T-helper 9 cell (primary cell): ENCODE measurements around the gene SLC1A4.
"Not testable (repeated sequence)": the region's sequence is repeated elsewhere in the genome, so short reads cannot be mapped to it uniquely, and the experiment has no call there.

Experiments used
- DNase-seq: peaks from one replicate; pipeline ENCODE4 v3.0.0-alpha.2; 2020

Gene SLC1A4

GRCh38 chr2:64995041-64995440, 5.8 kb downstream of the SLC1A4 start:
- no peak for DNase-seq

GRCh38 chr2:64996871-64997307, 7.7 kb downstream of the SLC1A4 start:
- no peak for DNase-seq

GRCh38 chr2:64998658-64999061, 9.5 kb downstream of the SLC1A4 start:
- no peak for DNase-seq

GRCh38 chr2:64999754-65000153, 10.6 kb downstream of the SLC1A4 start:
- no peak for DNase-seq

GRCh38 chr2:65000644-65001043, 11.4 kb downstream of the SLC1A4 start:
- DNase-seq, result no peak

GRCh38 chr2:65003037-65003436, 13.8 kb downstream of the SLC1A4 start:
- no peak for DNase-seq

- DNase-seq, result not testable (repeated sequence)
These were observed 15.0 kb downstream of the SLC1A4 start for GRCh38 chr2:65004232-65004631.

GRCh38 chr2:65013776-65014175, 24.6 kb downstream of the SLC1A4 start:
- DNase-seq, result no peak

GRCh38 chr2:65015731-65016130, 26.5 kb downstream of the SLC1A4 start:
- DNase-seq, result no peak

GRCh38 chr2:65016789-65017188, 27.6 kb downstream of the SLC1A4 start:
- no peak for DNase-seq

GRCh38 chr2:65017335-65017734, 28.1 kb downstream of the SLC1A4 start:
- no peak for DNase-seq

- DNase-seq, result no peak
These were observed 29.0 kb downstream of the SLC1A4 start for GRCh38 chr2:65018141-65018582.

- DNase-seq, result no peak
These were observed 29.8 kb downstream of the SLC1A4 start for GRCh38 chr2:65019010-65019409.

GRCh38 chr2:65019675-65020195, 30.5 kb downstream of the SLC1A4 start:
- DNase-seq, result no peak

- not testable (repeated sequence) for DNase-seq
These were observed 31.1 kb downstream of the SLC1A4 start for GRCh38 chr2:65020251-65020650.

GRCh38 chr2:65020943-65021528, 31.8 kb downstream of the SLC1A4 start:
- DNase-seq, result no peak

- DNase-seq, result no peak
These were observed 32.5 kb downstream of the SLC1A4 start for GRCh38 chr2:65021709-65022108.

- no peak for DNase-seq
These were observed 33.0 kb downstream of the SLC1A4 start for GRCh38 chr2:65022189-65022588.

- no peak for DNase-seq
These were observed 34.5 kb downstream of the SLC1A4 start for GRCh38 chr2:65023742-65024141.

- DNase-seq, result no peak
These were observed 35.1 kb downstream of the SLC1A4 start for GRCh38 chr2:65024149-65024829.

- DNase-seq, result no peak
These were observed 36.4 kb downstream of the SLC1A4 start for GRCh38 chr2:65025453-65026123.

- no peak for DNase-seq
These were observed 37.0 kb downstream of the SLC1A4 start for GRCh38 chr2:65026154-65026553.

GRCh38 chr2:65026704-65027464, 37.7 kb downstream of the SLC1A4 start:
- no peak for DNase-seq
